ENCODE results near the gene GNPNAT1. TPM values are rescaled to one million over a fixed set of nuclear protein-coding genes. Genes with fewer than 3 reads are reported as not detected.

Gene GNPNAT1
- total and polyA plus RNA-seq, 2 experiments from 2014 or later, result 44.4 to 68.7 TPM

DNA sequence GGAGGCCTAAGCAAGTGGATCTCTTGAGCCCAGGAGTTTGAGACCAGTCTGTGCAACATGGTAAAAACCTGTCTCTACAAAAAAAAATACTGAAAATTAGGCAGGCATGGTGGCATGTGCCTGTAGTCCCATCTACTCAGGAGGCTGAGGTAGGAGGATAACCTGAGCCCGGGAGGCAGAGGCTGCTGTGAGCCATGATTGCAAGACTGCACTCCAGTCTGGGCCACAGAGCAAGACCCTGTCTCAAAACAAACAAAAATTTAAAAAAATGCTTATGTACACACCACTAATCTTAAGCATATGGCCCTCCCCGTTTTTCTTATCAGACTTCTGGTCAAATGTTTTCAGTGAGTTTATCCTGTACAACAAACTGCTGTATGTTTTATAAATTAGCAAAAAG, 1.7 kb upstream of the GNPNAT1 start:
- no peak overlapping the region for H3K4me3 ChIP-seq
- no peak overlapping the region for H2AFZ ChIP-seq
- H3K27me3 Mint-ChIP-seq (ENCODE audit: insufficient read depth, low read depth, poor library complexity), result peaks cover 3% of the 10 kb centered on the region
- H3K36me3 Mint-ChIP-seq (ENCODE audit: low read depth), result no peaks in the 10 kb centered on the region; the same call in 2 of the 3 replicates
- H3K27ac ChIP-seq (ENCODE audit: low read depth), result no peak overlapping the region
- no peak overlapping the region for H3K27ac Mint-ChIP-seq
- peaks cover 27% of the 10 kb centered on the region for H3K79me2 ChIP-seq (replicated peaks; ENCODE audit: insufficient read depth)
- peaks cover 15% of the 10 kb centered on the region for H3K4me1 Mint-ChIP-seq
- H4K20me1 ChIP-seq (replicated peaks; ENCODE audit: insufficient read depth), result peaks cover 6% of the 10 kb centered on the region; the same call in 1 of the 2 replicates
- H3K27me3 ChIP-seq (ENCODE audit: insufficient read depth), result no peaks in the 10 kb centered on the region
- H3K4me1 ChIP-seq (ENCODE audit: insufficient read depth), result peaks cover 19% of the 10 kb centered on the region
- H3K9me2 ChIP-seq (ENCODE audit: insufficient read depth), result no peaks in the 10 kb centered on the region
- H3K4me3 Mint-ChIP-seq, result no peak overlapping the region
- no peak for ATAC-seq
- no peaks in the 10 kb centered on the region for H3K36me3 ChIP-seq (ENCODE audit: insufficient read depth)
- DNase-seq (ENCODE audit: low spot score), result no peak
- TF ChIP-seq EZH2phosphoT487 (IDR thresholded peaks at IDR 0.05; ENCODE audit: unreplicated experiment), result no peak
- TF ChIP-seq JUNB (IDR thresholded peaks at IDR 0.05; ENCODE audit: unreplicated experiment), result no peak
- TF ChIP-seq REST (IDR thresholded peaks at IDR 0.05; ENCODE audit: unreplicated experiment), result no peak
- no peak for TF ChIP-seq STAT1 (IDR thresholded peaks at IDR 0.05; ENCODE audit: unreplicated experiment)
- no peak for TF ChIP-seq CREB1 (CRISPR knock-in tag; IDR thresholded peaks at IDR 0.05; ENCODE audit: low read depth)
- TF ChIP-seq EZH2 (IDR thresholded peaks at IDR 0.05; ENCODE audit: low read depth, unreplicated experiment), result no peak
- no peak for TF ChIP-seq NANOG (IDR thresholded peaks at IDR 0.05; ENCODE audit: borderline replicate concordance)
- no peak overlapping the region for H3K4me2 ChIP-seq
- no peaks in the 10 kb centered on the region for H3F3A ChIP-seq (replicated peaks; ENCODE audit: low read depth)
- H3K9me3 Mint-ChIP-seq, result no peaks in the 10 kb centered on the region; the same call in 2 of the 3 replicates

GRCh38 chr14:52792097-52792415, 649 bp upstream of the GNPNAT1 start:
- no peaks in the 10 kb centered on the region for H3K36me3 ChIP-seq (ENCODE audit: insufficient read depth)
- H3K27ac ChIP-seq (ENCODE audit: low read depth), result peak overlapping the region; percentile 83; the same call in 1 of the 2 replicates
- DNase-seq (ENCODE audit: low spot score), result no peak
- no peak for TF ChIP-seq JUNB (IDR thresholded peaks at IDR 0.05; ENCODE audit: unreplicated experiment)
- no peak for TF ChIP-seq STAT1 (IDR thresholded peaks at IDR 0.05; ENCODE audit: unreplicated experiment)
- TF ChIP-seq, protein P1, sequence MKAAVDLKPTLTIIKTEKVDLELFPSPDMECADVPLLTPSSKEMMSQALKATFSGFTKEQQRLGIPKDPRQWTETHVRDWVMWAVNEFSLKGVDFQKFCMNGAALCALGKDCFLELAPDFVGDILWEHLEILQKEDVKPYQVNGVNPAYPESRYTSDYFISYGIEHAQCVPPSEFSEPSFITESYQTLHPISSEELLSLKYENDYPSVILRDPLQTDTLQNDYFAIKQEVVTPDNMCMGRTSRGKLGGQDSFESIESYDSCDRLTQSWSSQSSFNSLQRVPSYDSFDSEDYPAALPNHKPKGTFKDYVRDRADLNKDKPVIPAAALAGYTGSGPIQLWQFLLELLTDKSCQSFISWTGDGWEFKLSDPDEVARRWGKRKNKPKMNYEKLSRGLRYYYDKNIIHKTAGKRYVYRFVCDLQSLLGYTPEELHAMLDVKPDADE (IDR thresholded peaks at IDR 0.05), result no peak
- TF ChIP-seq EZH2 (IDR thresholded peaks at IDR 0.05; ENCODE audit: low read depth, unreplicated experiment), result no peak
- TF ChIP-seq EZH2phosphoT487 (IDR thresholded peaks at IDR 0.05; ENCODE audit: unreplicated experiment), result no peak
- TF ChIP-seq REST (IDR thresholded peaks at IDR 0.05; ENCODE audit: unreplicated experiment), result no peak
- TF ChIP-seq, protein P2, sequence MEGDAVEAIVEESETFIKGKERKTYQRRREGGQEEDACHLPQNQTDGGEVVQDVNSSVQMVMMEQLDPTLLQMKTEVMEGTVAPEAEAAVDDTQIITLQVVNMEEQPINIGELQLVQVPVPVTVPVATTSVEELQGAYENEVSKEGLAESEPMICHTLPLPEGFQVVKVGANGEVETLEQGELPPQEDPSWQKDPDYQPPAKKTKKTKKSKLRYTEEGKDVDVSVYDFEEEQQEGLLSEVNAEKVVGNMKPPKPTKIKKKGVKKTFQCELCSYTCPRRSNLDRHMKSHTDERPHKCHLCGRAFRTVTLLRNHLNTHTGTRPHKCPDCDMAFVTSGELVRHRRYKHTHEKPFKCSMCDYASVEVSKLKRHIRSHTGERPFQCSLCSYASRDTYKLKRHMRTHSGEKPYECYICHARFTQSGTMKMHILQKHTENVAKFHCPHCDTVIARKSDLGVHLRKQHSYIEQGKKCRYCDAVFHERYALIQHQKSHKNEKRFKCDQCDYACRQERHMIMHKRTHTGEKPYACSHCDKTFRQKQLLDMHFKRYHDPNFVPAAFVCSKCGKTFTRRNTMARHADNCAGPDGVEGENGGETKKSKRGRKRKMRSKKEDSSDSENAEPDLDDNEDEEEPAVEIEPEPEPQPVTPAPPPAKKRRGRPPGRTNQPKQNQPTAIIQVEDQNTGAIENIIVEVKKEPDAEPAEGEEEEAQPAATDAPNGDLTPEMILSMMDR (conservative IDR thresholded peaks at IDR 0.05; ENCODE audit: low read depth in 2 of 2), result no peak
- no peak for TF ChIP-seq CREB1 (CRISPR knock-in tag; IDR thresholded peaks at IDR 0.05; ENCODE audit: low read depth)
- no peak for TF ChIP-seq POLR2AphosphoS5 (IDR thresholded peaks at IDR 0.05; ENCODE audit: low read depth)

More at GRCh38 chr14:52792097-52792415, 649 bp upstream of the GNPNAT1 start:
- Histone ChIP-seq H3K27me3 (ENCODE audit: insufficient read depth) (no peaks in the 10 kb centered on the region), H3K4me1 (ENCODE audit: insufficient read depth) (peaks cover 19% of the 10 kb centered on the region), H4K20me1 (replicated peaks; ENCODE audit: insufficient read depth) (peaks cover 6% of the 10 kb centered on the region; the same call in 1 of the 2 replicates), H3F3A (replicated peaks; ENCODE audit: low read depth) (no peaks in the 10 kb centered on the region), H3K4me2 (peak overlapping the region; percentile 76), H3K79me2 (replicated peaks; ENCODE audit: insufficient read depth) (peaks cover 38% of the 10 kb centered on the region), H3K9me2 (ENCODE audit: insufficient read depth) (no peaks in the 10 kb centered on the region), H2AFZ (peak overlapping the region; percentile 97), H3K4me3 (peak overlapping the region; percentile 50)
- H3K27me3 Mint-ChIP-seq (ENCODE audit: insufficient read depth, low read depth, poor library complexity), result peaks cover 3% of the 10 kb centered on the region
- no peak for ATAC-seq
- H3K36me3 Mint-ChIP-seq (ENCODE audit: low read depth), result peaks cover 2% of the 10 kb centered on the region; the same call in 1 of the 3 replicates
- H3K4me3 Mint-ChIP-seq, result peak overlapping the region; percentile 80
- H3K27ac Mint-ChIP-seq, result peak overlapping the region; percentile 98
- H3K9me3 Mint-ChIP-seq, result no peaks in the 10 kb centered on the region; the same call in 2 of the 3 replicates
- H3K4me1 Mint-ChIP-seq, result peaks cover 15% of the 10 kb centered on the region
